ENCODE data around the gene PPP1R7. TPM values are rescaled to one million over a fixed set of nuclear protein-coding genes. Genes with fewer than 3 reads are reported as not detected.

PPP1R7 gene
- total RNA-seq, 1 experiment from 2014 or later, result 49.1 TPM

DNA sequence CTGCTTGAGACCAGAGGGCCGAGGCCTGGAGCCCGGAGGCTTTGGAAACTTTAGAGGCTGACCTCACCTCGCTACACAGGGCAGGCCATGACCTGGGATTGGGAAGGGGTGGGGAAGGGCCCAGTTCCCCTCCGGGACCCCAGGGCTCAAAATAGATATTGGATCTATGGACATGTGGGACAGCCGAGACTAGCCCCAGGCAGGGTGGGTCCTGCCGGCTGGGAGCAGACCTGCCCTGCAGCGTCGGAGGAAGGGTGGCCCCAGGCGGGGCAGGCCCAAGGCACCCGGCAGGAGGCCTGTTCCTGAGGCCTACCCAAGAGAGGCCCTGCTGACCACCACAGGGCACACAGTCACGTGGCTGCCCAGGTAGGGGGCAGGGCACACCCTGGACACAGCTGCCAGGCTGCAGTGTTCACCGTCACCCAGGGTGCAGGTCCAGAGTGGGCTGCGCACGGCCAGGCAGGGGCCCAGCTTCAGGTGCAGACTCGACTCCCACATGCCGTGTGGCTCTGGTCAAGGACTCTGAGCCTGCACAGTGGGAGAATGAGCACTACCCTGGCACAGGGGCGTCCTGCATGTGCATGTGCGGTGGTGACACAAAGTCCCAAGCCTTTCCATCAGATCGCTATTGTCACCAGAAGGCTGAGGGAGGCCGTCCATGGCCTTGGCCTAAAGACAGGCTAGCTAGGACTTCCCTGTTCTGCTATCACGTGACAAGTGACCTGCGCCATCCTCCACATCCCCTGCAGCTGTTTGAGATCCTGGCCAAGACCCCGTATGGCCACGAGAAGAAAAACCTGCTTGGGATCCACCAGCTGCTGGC lies 51.4 kb downstream of the PPP1R7 start:
- CTCF ChIA-PET, result interaction anchor here (1.8 kb wide), 1 partner anchor 123 kb away, joined by 4 read pairs; no protein-coding TSS in a partner anchor
- Mint-ChIP-seq H3K4me1 (0 out of 2 replicates have a peak, but pooled peaks cover 3% of the 10 kb centered on the region), H3K27me3 (ENCODE audit: low read depth) (no peaks in the 10 kb centered on the region), H3K36me3 (no peaks in the 10 kb centered on the region), H3K9me3 (no peaks in the 10 kb centered on the region), H3K4me3 (no peak overlapping the region), H3K27ac (no peak overlapping the region)
- no peak for ATAC-seq
- POLR2A ChIA-PET, result no interaction called here
- no peak for DNase-seq (ENCODE audit: low spot score)
- TF ChIP-seq ZNF232 (CRISPR knock-in tag; IDR thresholded peaks at IDR 0.05), result no peak
- no peak for TF ChIP-seq RORB (CRISPR knock-in tag; IDR thresholded peaks at IDR 0.05)
- no peak for TF ChIP-seq ZSCAN18 (CRISPR knock-in tag; IDR thresholded peaks at IDR 0.05)
- no peak for TF ChIP-seq GRHL2 (CRISPR knock-in tag; IDR thresholded peaks at IDR 0.05; ENCODE audit: insufficient replicate concordance, severe bottlenecking)
- TF ChIP-seq CBFB (CRISPR knock-in tag; IDR thresholded peaks at IDR 0.05; ENCODE audit: low read depth), result no peak
- TF ChIP-seq ESRRA (CRISPR knock-in tag; IDR thresholded peaks at IDR 0.05; ENCODE audit: borderline replicate concordance), result no peak

GRCh38 chr2:241202268-241202585 lies 52.0 kb downstream of the PPP1R7 start:
- no peaks in the 10 kb centered on the region for H3K36me3 Mint-ChIP-seq
- TF ChIP-seq, protein P1, sequence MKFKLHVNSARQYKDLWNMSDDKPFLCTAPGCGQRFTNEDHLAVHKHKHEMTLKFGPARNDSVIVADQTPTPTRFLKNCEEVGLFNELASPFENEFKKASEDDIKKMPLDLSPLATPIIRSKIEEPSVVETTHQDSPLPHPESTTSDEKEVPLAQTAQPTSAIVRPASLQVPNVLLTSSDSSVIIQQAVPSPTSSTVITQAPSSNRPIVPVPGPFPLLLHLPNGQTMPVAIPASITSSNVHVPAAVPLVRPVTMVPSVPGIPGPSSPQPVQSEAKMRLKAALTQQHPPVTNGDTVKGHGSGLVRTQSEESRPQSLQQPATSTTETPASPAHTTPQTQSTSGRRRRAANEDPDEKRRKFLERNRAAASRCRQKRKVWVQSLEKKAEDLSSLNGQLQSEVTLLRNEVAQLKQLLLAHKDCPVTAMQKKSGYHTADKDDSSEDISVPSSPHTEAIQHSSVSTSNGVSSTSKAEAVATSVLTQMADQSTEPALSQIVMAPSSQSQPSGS (CRISPR knock-in tag; IDR thresholded peaks at IDR 0.05; ENCODE audit: borderline replicate concordance, low read depth), result no peak
- TF ChIP-seq, protein P2, sequence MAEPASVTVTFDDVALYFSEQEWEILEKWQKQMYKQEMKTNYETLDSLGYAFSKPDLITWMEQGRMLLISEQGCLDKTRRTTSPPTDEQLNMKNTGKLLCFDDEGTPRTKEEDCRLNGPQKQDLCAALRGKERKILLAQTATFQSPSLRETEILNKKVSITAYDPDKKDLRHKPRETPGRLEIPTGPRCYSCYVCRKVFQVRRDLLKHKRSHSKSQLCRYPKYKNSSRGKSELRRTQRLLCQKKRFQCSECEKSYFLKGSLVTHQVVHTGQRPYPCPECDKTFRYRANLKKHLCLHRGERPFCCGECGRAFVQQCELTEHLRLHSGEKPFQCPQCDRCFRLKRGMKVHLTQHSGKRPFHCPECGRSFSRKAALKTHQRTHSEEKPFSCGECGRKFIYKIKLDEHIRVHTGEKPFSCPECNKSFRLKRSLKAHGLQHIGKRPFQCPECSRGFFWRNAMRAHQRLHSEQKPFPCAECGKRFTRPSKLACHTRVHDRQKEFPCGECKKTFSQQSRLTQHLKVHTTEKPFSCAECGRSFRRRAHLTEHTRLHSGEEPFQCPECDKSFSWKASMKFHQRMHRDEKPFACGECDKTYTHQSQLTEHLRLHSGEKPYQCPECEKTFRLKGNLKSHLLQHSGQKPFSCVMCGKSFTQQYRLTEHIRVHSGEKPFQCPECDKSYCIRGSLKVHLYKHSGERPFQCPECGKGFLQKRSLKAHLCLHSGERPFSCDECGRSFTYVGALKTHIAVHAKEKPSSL (CRISPR knock-in tag; conservative IDR thresholded peaks at IDR 0.05), result no peak
- TF ChIP-seq TEAD4 (CRISPR knock-in tag; IDR thresholded peaks at IDR 0.05), result no peak
- TF ChIP-seq, protein P3, sequence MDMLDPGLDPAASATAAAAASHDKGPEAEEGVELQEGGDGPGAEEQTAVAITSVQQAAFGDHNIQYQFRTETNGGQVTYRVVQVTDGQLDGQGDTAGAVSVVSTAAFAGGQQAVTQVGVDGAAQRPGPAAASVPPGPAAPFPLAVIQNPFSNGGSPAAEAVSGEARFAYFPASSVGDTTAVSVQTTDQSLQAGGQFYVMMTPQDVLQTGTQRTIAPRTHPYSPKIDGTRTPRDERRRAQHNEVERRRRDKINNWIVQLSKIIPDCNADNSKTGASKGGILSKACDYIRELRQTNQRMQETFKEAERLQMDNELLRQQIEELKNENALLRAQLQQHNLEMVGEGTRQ (CRISPR knock-in tag; IDR thresholded peaks at IDR 0.05), result no peak
- TF ChIP-seq MLX (CRISPR knock-in tag; IDR thresholded peaks at IDR 0.05), result no peak
- TF ChIP-seq, protein P4, sequence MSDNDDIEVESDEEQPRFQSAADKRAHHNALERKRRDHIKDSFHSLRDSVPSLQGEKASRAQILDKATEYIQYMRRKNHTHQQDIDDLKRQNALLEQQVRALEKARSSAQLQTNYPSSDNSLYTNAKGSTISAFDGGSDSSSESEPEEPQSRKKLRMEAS (CRISPR knock-in tag; IDR thresholded peaks at IDR 0.05), result no peak
- TF ChIP-seq ZNF396 (CRISPR knock-in tag; IDR thresholded peaks at IDR 0.05; ENCODE audit: borderline replicate concordance), result no peak
- no peak for TF ChIP-seq JAZF1 (CRISPR knock-in tag; IDR thresholded peaks at IDR 0.05)
- TF ChIP-seq, protein P5, sequence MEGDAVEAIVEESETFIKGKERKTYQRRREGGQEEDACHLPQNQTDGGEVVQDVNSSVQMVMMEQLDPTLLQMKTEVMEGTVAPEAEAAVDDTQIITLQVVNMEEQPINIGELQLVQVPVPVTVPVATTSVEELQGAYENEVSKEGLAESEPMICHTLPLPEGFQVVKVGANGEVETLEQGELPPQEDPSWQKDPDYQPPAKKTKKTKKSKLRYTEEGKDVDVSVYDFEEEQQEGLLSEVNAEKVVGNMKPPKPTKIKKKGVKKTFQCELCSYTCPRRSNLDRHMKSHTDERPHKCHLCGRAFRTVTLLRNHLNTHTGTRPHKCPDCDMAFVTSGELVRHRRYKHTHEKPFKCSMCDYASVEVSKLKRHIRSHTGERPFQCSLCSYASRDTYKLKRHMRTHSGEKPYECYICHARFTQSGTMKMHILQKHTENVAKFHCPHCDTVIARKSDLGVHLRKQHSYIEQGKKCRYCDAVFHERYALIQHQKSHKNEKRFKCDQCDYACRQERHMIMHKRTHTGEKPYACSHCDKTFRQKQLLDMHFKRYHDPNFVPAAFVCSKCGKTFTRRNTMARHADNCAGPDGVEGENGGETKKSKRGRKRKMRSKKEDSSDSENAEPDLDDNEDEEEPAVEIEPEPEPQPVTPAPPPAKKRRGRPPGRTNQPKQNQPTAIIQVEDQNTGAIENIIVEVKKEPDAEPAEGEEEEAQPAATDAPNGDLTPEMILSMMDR (IDR thresholded peaks at IDR 0.05), result no peak
- no peak for TF ChIP-seq ZNF219 (CRISPR knock-in tag; IDR thresholded peaks at IDR 0.05; ENCODE audit: borderline replicate concordance)
- no peak for TF ChIP-seq ELF4 (CRISPR knock-in tag; IDR thresholded peaks at IDR 0.05; ENCODE audit: low read depth)
- no peak for TF ChIP-seq ZNF263 (CRISPR knock-in tag; IDR thresholded peaks at IDR 0.05; ENCODE audit: low read depth)
- no peak for TF ChIP-seq ATF1 (CRISPR knock-in tag; IDR thresholded peaks at IDR 0.05)
- H3K27ac Mint-ChIP-seq, result no peak overlapping the region
- DNase-seq (ENCODE audit: low spot score) (no peak), ATAC-seq (no peak)
- H3K4me3 Mint-ChIP-seq, result no peak overlapping the region
- H3K9me3 Mint-ChIP-seq, result no peaks in the 10 kb centered on the region
- 0 out of 2 replicates have a peak, but pooled peaks cover 3% of the 10 kb centered on the region for H3K4me1 Mint-ChIP-seq
- POLR2A ChIA-PET, result no interaction called here
- CTCF ChIA-PET, result interaction anchor here (1.8 kb wide), 1 partner anchor 123 kb away, joined by 4 read pairs; no protein-coding TSS in a partner anchor
- H3K27me3 Mint-ChIP-seq (ENCODE audit: low read depth), result no peaks in the 10 kb centered on the region

Measured in WTC11 (cell line).